Measurements from ENCODE around the gene JMJD1C. TPM values are rescaled to one million over a fixed set of nuclear protein-coding genes. Genes with fewer than 3 reads are reported as not detected.
"Not testable (repeated sequence)": the region's sequence is repeated elsewhere in the genome, so short reads cannot be mapped to it uniquely, and the experiment has no call there.

The JMJD1C gene
- total RNA-seq, 4 donors from 2014 or later, result 76.2 to 150 (median 101) TPM

DNA sequence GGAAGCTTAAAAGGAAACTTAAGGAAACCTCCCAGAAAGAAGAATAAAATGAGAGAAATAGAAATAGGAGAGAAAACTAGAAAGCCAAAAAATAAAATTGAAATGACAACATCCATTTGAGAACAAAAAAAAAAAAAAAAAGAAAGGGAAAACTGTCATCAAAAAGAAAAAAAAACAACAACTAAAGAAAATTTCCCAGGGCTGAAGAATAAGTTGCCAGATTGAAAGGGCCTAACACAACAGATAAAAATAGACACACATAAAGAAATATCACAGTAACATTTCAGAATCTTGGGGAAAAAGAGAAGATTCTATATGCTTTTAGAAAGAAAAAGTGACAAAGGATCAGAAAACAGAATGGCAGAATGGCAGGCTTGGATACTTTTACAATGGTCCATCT, 157.1 kb downstream of the JMJD1C start:
- H3K4me3 ChIP-seq, result no peak overlapping the region
- H3K27me3 ChIP-seq, result no peaks in the 10 kb centered on the region
- H3K36me3 ChIP-seq, result no peaks in the 10 kb centered on the region
- no peak overlapping the region for H3K27ac ChIP-seq
- H3K4me1 ChIP-seq, result peaks cover 0 to 4% (median 0%) of the 10 kb centered on the region in 3 donors
- TF ChIP-seq EP300 (IDR thresholded peaks at IDR 0.05) (no peak), POLR2AphosphoS5 (IDR thresholded peaks at IDR 0.05) (no peak), POLR2A (IDR thresholded peaks at IDR 0.05) (no peak)
- TF ChIP-seq, protein P1, sequence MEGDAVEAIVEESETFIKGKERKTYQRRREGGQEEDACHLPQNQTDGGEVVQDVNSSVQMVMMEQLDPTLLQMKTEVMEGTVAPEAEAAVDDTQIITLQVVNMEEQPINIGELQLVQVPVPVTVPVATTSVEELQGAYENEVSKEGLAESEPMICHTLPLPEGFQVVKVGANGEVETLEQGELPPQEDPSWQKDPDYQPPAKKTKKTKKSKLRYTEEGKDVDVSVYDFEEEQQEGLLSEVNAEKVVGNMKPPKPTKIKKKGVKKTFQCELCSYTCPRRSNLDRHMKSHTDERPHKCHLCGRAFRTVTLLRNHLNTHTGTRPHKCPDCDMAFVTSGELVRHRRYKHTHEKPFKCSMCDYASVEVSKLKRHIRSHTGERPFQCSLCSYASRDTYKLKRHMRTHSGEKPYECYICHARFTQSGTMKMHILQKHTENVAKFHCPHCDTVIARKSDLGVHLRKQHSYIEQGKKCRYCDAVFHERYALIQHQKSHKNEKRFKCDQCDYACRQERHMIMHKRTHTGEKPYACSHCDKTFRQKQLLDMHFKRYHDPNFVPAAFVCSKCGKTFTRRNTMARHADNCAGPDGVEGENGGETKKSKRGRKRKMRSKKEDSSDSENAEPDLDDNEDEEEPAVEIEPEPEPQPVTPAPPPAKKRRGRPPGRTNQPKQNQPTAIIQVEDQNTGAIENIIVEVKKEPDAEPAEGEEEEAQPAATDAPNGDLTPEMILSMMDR (IDR thresholded peaks at IDR 0.05), result no peak
- ATAC-seq, result no peak
- H3K9me3 ChIP-seq, result no peaks in the 10 kb centered on the region

DNA sequence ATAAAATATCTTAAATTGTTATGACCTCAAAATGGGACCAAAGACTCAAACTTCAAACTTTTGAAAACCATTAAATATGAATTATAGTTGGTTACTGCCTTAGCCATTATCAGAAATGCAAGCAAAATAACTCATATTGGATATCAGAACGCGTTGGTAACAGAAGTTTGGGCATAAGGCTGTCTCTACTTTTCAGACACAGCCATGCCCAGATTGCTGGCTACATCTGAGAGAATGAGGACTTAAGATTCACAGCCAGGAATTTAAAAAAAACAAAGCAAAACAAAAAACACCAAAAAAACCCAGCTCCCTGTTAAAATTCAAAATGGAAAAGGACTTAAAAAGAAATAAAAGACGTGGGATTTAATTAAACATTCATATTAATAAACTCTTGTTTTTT, 161.6 kb downstream of the JMJD1C start:
- H3K27me3 ChIP-seq, result no peaks in the 10 kb centered on the region
- no peaks in the 10 kb centered on the region for H3K9me3 ChIP-seq
- no peak for ATAC-seq
- TF ChIP-seq POLR2AphosphoS5 (IDR thresholded peaks at IDR 0.05), result no peak
- no peak for TF ChIP-seq POLR2A (IDR thresholded peaks at IDR 0.05)
- no peak for TF ChIP-seq EP300 (IDR thresholded peaks at IDR 0.05)
- TF ChIP-seq, protein P1 (IDR thresholded peaks at IDR 0.05), result no peak
- no peaks in the 10 kb centered on the region for H3K36me3 ChIP-seq
- H3K4me1 ChIP-seq, result peaks cover 0 to 18% (median 0%) of the 10 kb centered on the region in 3 donors
- H3K4me3 ChIP-seq, result no peak overlapping the region
- no peak overlapping the region for H3K27ac ChIP-seq
- 92 to 98% methylated on average over 3 of the region's 3 CpGs for WGBS, 2 donors (ENCODE audit: low coverage in 1 of 2)

DNA sequence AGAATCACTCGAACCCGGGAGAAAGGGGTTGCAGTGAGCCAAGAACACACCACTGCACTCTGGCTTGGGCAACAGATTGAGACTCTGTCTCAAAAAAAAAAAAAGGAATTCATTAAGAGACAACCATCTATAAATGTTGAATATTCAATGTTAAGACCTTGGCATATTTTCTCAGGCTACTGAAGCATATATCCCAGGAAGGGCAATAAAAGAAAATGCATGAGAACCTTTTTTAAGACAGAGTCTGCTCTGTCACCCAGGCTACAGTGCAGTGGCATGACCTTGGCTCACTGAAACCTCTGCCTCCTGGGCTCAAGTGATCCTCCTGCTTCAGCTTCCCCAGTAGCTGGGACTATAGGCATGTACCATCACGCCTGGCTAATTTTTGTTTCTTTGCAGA, 165.0 kb downstream of the JMJD1C start:
- TF ChIP-seq, protein P1 (IDR thresholded peaks at IDR 0.05), result no peak
- TF ChIP-seq EP300 (IDR thresholded peaks at IDR 0.05) (no peak), POLR2A (IDR thresholded peaks at IDR 0.05) (no peak), POLR2AphosphoS5 (IDR thresholded peaks at IDR 0.05) (no peak)
- no peaks in the 10 kb centered on the region for H3K9me3 ChIP-seq
- 80 to 91% methylated on average over 2 to 3 of the region's 3 CpGs for WGBS, 2 donors (ENCODE audit: low coverage in 1 of 2)
- no peak overlapping the region for H3K4me3 ChIP-seq
- H3K27me3 ChIP-seq, result no peaks in the 10 kb centered on the region
- H3K27ac ChIP-seq, result no peak overlapping the region
- H3K36me3 ChIP-seq, result no peaks in the 10 kb centered on the region
- peaks cover 0 to 14% (median 0%) of the 10 kb centered on the region in 3 donors for H3K4me1 ChIP-seq
- no peak for ATAC-seq

DNA sequence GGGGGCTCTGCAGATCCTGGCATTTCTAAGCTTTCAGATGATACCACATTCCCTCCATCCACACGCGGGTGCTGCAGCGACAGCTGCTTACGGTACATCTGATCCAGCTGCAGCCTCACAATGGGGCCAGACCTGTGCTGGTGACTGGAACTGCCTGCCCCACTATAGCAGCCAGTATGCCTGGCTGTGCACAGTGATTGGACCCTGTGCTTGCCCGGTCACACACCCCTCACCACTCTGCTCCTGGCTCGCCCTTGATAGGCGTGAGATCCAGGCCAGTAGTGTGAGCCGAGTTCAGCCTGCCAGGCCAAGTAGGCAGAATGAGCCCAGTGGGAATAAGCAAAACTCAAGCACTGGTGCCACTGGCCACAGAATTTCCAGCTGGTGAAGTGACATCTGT, 167.8 kb downstream of the JMJD1C start:
- H3K27me3 ChIP-seq, result no peaks in the 10 kb centered on the region
- TF ChIP-seq, protein P1 (IDR thresholded peaks at IDR 0.05), result no peak
- no peak for TF ChIP-seq POLR2AphosphoS5 (IDR thresholded peaks at IDR 0.05)
- no peak for TF ChIP-seq EP300 (IDR thresholded peaks at IDR 0.05)
- TF ChIP-seq POLR2A (IDR thresholded peaks at IDR 0.05), result no peak
- H3K27ac ChIP-seq, result no peak overlapping the region
- H3K36me3 ChIP-seq, result no peaks in the 10 kb centered on the region
- no peak overlapping the region for H3K4me3 ChIP-seq
- peaks cover 0 to 14% (median 0%) of the 10 kb centered on the region in 3 donors for H3K4me1 ChIP-seq
- WGBS, 2 donors (ENCODE audit: low coverage in 1 of 2), result 80% methylated on average over 1 of the region's 8 CpGs; no CpG with 5 or more reads in 1 of the 2 donors
- ATAC-seq, result no peak
- no peaks in the 10 kb centered on the region for H3K9me3 ChIP-seq

DNA sequence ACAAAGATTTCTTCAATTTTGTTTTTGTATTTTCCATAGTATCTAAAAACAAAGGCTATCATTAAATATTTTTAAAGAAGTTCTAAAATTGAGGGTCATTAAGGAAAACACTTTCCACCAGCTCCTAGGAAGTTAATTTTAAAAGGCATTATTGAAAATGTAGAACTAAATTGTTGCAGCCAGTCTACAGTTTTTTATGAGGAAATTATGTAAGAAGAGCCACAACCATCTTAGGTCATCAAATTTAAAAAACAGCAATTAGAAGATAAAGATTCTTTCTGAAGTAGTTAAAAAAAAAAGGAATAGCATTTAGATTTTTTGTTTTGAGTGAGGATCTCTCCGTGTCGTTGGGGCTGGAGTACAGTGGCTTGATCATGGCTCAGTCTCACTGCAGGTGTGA, 171.0 kb downstream of the JMJD1C start:
- H3K4me3 ChIP-seq, result no peak overlapping the region
- H3K9me3 ChIP-seq, result no peaks in the 10 kb centered on the region
- no peaks in the 10 kb centered on the region for H3K36me3 ChIP-seq
- no peaks in the 10 kb centered on the region for H3K27me3 ChIP-seq
- no peak for ATAC-seq
- 74 to 78% methylated on average over 2 of the region's 2 CpGs for WGBS, 2 donors (ENCODE audit: low coverage in 1 of 2)
- TF ChIP-seq EP300 (IDR thresholded peaks at IDR 0.05) (no peak), POLR2AphosphoS5 (IDR thresholded peaks at IDR 0.05) (no peak), POLR2A (IDR thresholded peaks at IDR 0.05) (no peak)
- TF ChIP-seq, protein P1 (IDR thresholded peaks at IDR 0.05), result no peak
- H3K27ac ChIP-seq, result no peak overlapping the region
- H3K4me1 ChIP-seq, result no peaks in the 10 kb centered on the region

DNA sequence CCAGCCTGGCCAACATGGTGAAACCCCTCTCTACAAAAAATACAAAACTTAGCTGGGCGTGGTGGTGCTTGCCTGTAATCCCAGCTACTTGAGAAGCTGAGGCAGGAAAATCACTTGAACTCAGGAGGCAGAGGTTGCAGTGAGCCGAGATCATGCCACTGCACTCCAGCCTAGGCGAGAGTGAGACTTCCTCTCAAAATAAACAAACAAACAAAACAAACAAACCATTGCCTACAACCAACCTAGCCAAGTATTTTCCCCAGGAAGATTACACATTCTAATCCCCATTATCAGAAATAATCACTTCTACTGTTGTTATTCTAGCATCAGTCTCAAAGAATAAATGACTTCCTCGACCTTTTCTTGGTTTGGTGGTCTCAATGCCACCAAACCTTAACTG, 172.9 kb downstream of the JMJD1C start:
- H3K27me3 ChIP-seq, H3K36me3 ChIP-seq, ATAC-seq, H3K4me1 ChIP-seq, H3K9me3 ChIP-seq, H3K27ac ChIP-seq, H3K4me3 ChIP-seq: not testable (repeated sequence)
- WGBS, 2 donors (ENCODE audit: low coverage in 1 of 2), result 80 to 83% methylated on average over 3 to 4 of the region's 4 CpGs
